HepG2 (cell line): ENCODE measurements around the gene CMYA5. TPM values are rescaled to one million over a fixed set of nuclear protein-coding genes. Genes with fewer than 3 reads are reported as not detected.
"Not testable (repeated sequence)": the region's sequence is repeated elsewhere in the genome, so short reads cannot be mapped to it uniquely, and the experiment has no call there.

Experiments
- ATAC-seq: fragments of 200-7000 bp; cut with Tn5 transposase; 3 replicates; pipeline ENCODE4 v1.9.1; 2020; ENCODE audit warnings: mild to moderate bottlenecking, moderate library complexity
- BruUV-seq: library from RNA; stranded (reverse); fragments of 400-500 nt; replicated peaks from 2 replicates; lab custom pipeline; 2021; lab: Mats Ljungman, UMichigan
- CTCF ChIA-PET: fragments of 300-600 bp; formaldehyde crosslinking; extraction: SDS; loops from one replicate; lab custom pipeline; 2021; ENCODE audit warnings: low total read pairs, inconsistent platforms, low intra/inter-chr PET ratio; lab: Yijun Ruan, JAX
- POLR2A ChIA-PET: fragments of 350-600 bp; sonication (Branson Sonifier 250); formaldehyde crosslinking; loops from one replicate; lab custom pipeline; 2020; ENCODE audit warnings: antibody characterized with exemption, inconsistent platforms; lab: Yijun Ruan, JAX
- DNase-seq: peaks from one replicate; pipeline ENCODE4 v3.0.0-alpha.2; 2015; ENCODE audit warnings: low spot score
- FAIRE-seq: peaks from 3 replicates; lab custom pipeline; 2011; peaks lifted over from hg19 to GRCh38; lab: Jason Lieb, UNC
- H2AFZ ChIP-seq: one replicate; pipeline ENCODE4 v1.6.1; 2011; ENCODE audit warnings: low read length, inconsistent platforms
- H3K27ac ChIP-seq: fragments of 300-600 bp; 3 replicates; pipeline ENCODE4 v1.8.0; 2011; ENCODE audit warnings: mixed run types, mild to moderate bottlenecking, mixed read lengths, low read length, inconsistent platforms; ENCODE audit not compliant: insufficient read depth; ENCODE audit errors: extremely low read length
- H3K27me3 ChIP-seq, 2 experiments: fragments of 200-600 bp in 1 of 2; 2 replicates in 1 of 2; 3 replicates in 1 of 2; pipeline versions ENCODE4 v1.6.0 to v1.8.0; 2011; ENCODE audit warnings: low read length in 2 of 2, mild to moderate bottlenecking in 2 of 2, moderate library complexity in 2 of 2, inconsistent platforms in 1 of 2; ENCODE audit not compliant: insufficient read depth in 2 of 2, control insufficient read depth in 1 of 2
- H3K36me3 ChIP-seq, 2 experiments: fragments of 200-600 bp in 1 of 2; replicated peaks in 1 of 2; 2 replicates in 1 of 2; 3 replicates in 1 of 2; pipeline versions ENCODE4 v1.5.1 to v1.8.0; 2011; ENCODE audit warnings: low read length in 2 of 2, inconsistent platforms in 1 of 2; ENCODE audit not compliant: insufficient read depth in 2 of 2, control insufficient read depth in 1 of 2
- H3K4me1 ChIP-seq: 2 replicates; pipeline ENCODE4 v1.5.1; 2012; ENCODE audit warnings: low read length, inconsistent platforms; ENCODE audit not compliant: insufficient read depth
- H3K4me2 ChIP-seq: 2 replicates; pipeline ENCODE4 v1.6.0; 2011; ENCODE audit warnings: low read depth, low read length, inconsistent platforms
- H3K4me3 ChIP-seq, 3 experiments: fragments of 200-600 bp in 1 of 3; sonication (generic), shearing (Covaris generic) in 1 of 3; replicated peaks in 1 of 3; 2 replicates each; pipeline ENCODE4 v1.5.1; 2011 to 2016; ENCODE audit warnings: low read length in 3 of 3, inconsistent platforms in 2 of 3, low read depth in 2 of 3, mild to moderate bottlenecking in 2 of 3, control low read depth in 1 of 3, mixed read lengths in 1 of 3; ENCODE audit not compliant: insufficient read depth in 1 of 3
- H3K79me2 ChIP-seq: one replicate; pipeline ENCODE4 v1.6.1; 2011; ENCODE audit warnings: low read length, inconsistent platforms; ENCODE audit not compliant: insufficient read depth
- H3K9ac ChIP-seq: 2 replicates; pipeline ENCODE4 v1.6.0; 2011; ENCODE audit warnings: mild to moderate bottlenecking, low read depth, low read length, inconsistent platforms; ENCODE audit not compliant: insufficient read depth
- H3K9me3 ChIP-seq: 2 replicates; pipeline ENCODE4 v1.5.1; 2012; ENCODE audit warnings: mild to moderate bottlenecking, low read length
- H4K20me1 ChIP-seq: 2 replicates; pipeline ENCODE4 v1.6.0; 2011; ENCODE audit warnings: inconsistent platforms, mild to moderate bottlenecking, low read length, moderate library complexity; ENCODE audit not compliant: insufficient read depth
- CEBPB ChIP-seq: IDR thresholded peaks from 2 replicates; pipeline ENCODE4 v1.6.1; 2011; ENCODE audit warnings: low read depth, low read length, improper control_type of control experiment, borderline replicate concordance
- CEBPG ChIP-seq: IDR thresholded peaks from 2 replicates; pipeline ENCODE4 v1.6.1; 2016
- WGBS: methylation state at CpG from one replicate; pipeline ENCODE4 v1.1.6; 2017; ENCODE audit warnings: low lambda C conversion rate; 5-methylcytosine and 5-hydroxymethylcytosine counted together
- in situ Hi-C: cut with HindIII; loops from 2 replicates; pipeline ENCODE4 v1.10.0; 2017; ENCODE audit warnings: low pct_unique_long_range_greater_than_20kb; ENCODE audit not compliant: extremely low pct_ligation_motif_present
- intact Hi-C: fragments of 100-400 bp; cut with micrococcal nuclease; formaldehyde crosslinking; loops from one replicate; pipeline ENCODE4 v1.10.0; 2022; ENCODE audit not compliant: unreplicated experiment
- polyA plus RNA-seq, 8 experiments: library from polyadenylated mRNA; depleted of rRNA in 3 of 8; stranded (reverse) in 7 of 8; unstranded in 1 of 8; fragments of >200 nt; fragmentation: Illumina TruSeq in 4 of 8; extraction: Trizol in 4 of 8; gene quantifications; 2 replicates each; pipeline versions ENCODE4 v1.2.1 to v1.2.3, GENCODE V29; 2011 to 2016; ENCODE audit warnings: low read depth in 4 of 8, missing spikeins in 1 of 8, mixed read lengths in 1 of 8; ENCODE audit not compliant: insufficient read depth in 1 of 8
- total RNA-seq, 5 experiments: library from RNA; depleted of rRNA; stranded (reverse); fragments of >200 nt; fragmentation: Illumina TruSeq; extraction: Trizol; gene quantifications; 2 replicates each; pipeline ENCODE4 v1.2.3, GENCODE V29; 2016; ENCODE audit warnings: low read depth in 1 of 5

The CMYA5 gene
- total and polyA plus RNA-seq, 2 of the 13 experiments (the other 11 are each of a cell fraction or from before 2014, with no cell fraction given), result 0.13 to 0.51 TPM

- H3K4me1 ChIP-seq, in situ Hi-C loops, H3K9ac ChIP-seq, H3K27me3 ChIP-seq, DNase-seq, intact Hi-C loops, H3K4me3 ChIP-seq, POLR2A ChIA-PET, H3K79me2 ChIP-seq, H4K20me1 ChIP-seq, CTCF ChIA-PET, FAIRE-seq, H3K4me2 ChIP-seq, BruUV-seq, H3K9me3 ChIP-seq, H2AFZ ChIP-seq, H3K27ac ChIP-seq, ATAC-seq: not testable (repeated sequence)
- peaks cover 4 to 38% of the 10 kb centered on the region in 2 experiments; a peak in 3 of 5 replicates for H3K36me3 ChIP-seq
- WGBS, result 93% methylated on average over 6 of the region's 6 CpGs
- TF ChIP-seq CEBPB (peak; percentile 54), CEBPG (CRISPR knock-in tag) (peak; percentile 58)
Measured at GRCh38 chr5:79676354-79676753, 13.3 kb upstream of the CMYA5 start.

- H3K27ac ChIP-seq, in situ Hi-C loops, H3K4me3 ChIP-seq, ATAC-seq, H3K4me2 ChIP-seq, CTCF ChIA-PET, H3K27me3 ChIP-seq, DNase-seq, H4K20me1 ChIP-seq, H2AFZ ChIP-seq, H3K9ac ChIP-seq, H3K9me3 ChIP-seq, POLR2A ChIA-PET, FAIRE-seq, H3K4me1 ChIP-seq, intact Hi-C loops, H3K79me2 ChIP-seq, BruUV-seq: not testable (repeated sequence)
- WGBS, result 99% methylated on average over 3 of the region's 3 CpGs
- H3K36me3 ChIP-seq, result peaks cover 3 to 53% of the 10 kb centered on the region in 2 experiments; a peak in 4 of 5 replicates
Measured at GRCh38 chr5:79682102-79682501, 7.5 kb upstream of the CMYA5 start.
